HepG2 (cell line): ENCODE results near the gene CORO1A. TPM values are rescaled to one million over a fixed set of nuclear protein-coding genes. Genes with fewer than 3 reads are reported as not detected.

Experiments
- CHD2 ChIP-seq: IDR thresholded peaks from 2 replicates; pipeline ENCODE4 v1.6.1; 2011; ENCODE audit warnings: low read depth, low read length, improper control_type of control experiment
- DZIP1 ChIP-seq: sonication (generic); formaldehyde crosslinking; IDR thresholded peaks from 2 replicates; pipeline ENCODE4 v1.5.0; 2020; ENCODE audit warnings: mild to moderate bottlenecking, missing genetic modification reagents
- FIP1L1 ChIP-seq: fragments of 200-400 bp; formaldehyde crosslinking; IDR thresholded peaks from 2 replicates; pipeline ENCODE4 v1.6.1; 2018; ENCODE audit warnings: low read depth, mild to moderate bottlenecking, low read length, moderate library complexity, borderline replicate concordance; ENCODE audit not compliant: insufficient read depth
- FOXO1 ChIP-seq: sonication (generic); formaldehyde crosslinking; IDR thresholded peaks from 2 replicates; pipeline ENCODE4 v1.4.0; 2020; ENCODE audit warnings: missing genetic modification reagents
- GMEB2 ChIP-seq: IDR thresholded peaks from 2 replicates; pipeline ENCODE4 v1.6.1; 2016; ENCODE audit warnings: missing biosample characterization, missing genetic modification reagents, low read depth
- HOXA9 ChIP-seq: sonication (generic); formaldehyde crosslinking; IDR thresholded peaks from 2 replicates; pipeline ENCODE4 v1.8.1; 2022; ENCODE audit warnings: missing genetic modification reagents, mild to moderate bottlenecking, moderate library complexity, borderline replicate concordance
- IRF2 ChIP-seq: IDR thresholded peaks from 2 replicates; pipeline ENCODE4 v1.6.1; 2018; ENCODE audit warnings: missing genetic modification reagents, missing compliant biosample characterization
- REXO4 ChIP-seq: sonication (generic); formaldehyde crosslinking; IDR thresholded peaks from 2 replicates; pipeline ENCODE4 v1.8.0; 2022; ENCODE audit warnings: missing genetic modification reagents, mild to moderate bottlenecking, borderline replicate concordance
- RFXANK ChIP-seq: IDR thresholded peaks from 2 replicates; pipeline ENCODE4 v1.6.1; 2016
- SNAPC2 ChIP-seq: sonication (generic); formaldehyde crosslinking; IDR thresholded peaks from 2 replicates; pipeline ENCODE4 v1.8.1; 2022; ENCODE audit warnings: mild to moderate bottlenecking, missing genetic modification reagents
- SNAPC4 ChIP-seq: sonication (generic); formaldehyde crosslinking; IDR thresholded peaks from 2 replicates; pipeline ENCODE4 v1.4.0; 2020; ENCODE audit warnings: mild to moderate bottlenecking, missing genetic modification reagents
- UBTF ChIP-seq: sonication (generic); formaldehyde crosslinking; IDR thresholded peaks from 2 replicates; pipeline ENCODE4 v1.4.0; 2020; ENCODE audit warnings: mild to moderate bottlenecking, missing genetic modification reagents
- ZNF138 ChIP-seq: sonication (generic); formaldehyde crosslinking; IDR thresholded peaks from 2 replicates; pipeline ENCODE4 v1.5.0; 2020; ENCODE audit warnings: mild to moderate bottlenecking, low read depth, missing genetic modification reagents
- ZNF18 ChIP-seq: sonication (generic); formaldehyde crosslinking; IDR thresholded peaks from 2 replicates; pipeline ENCODE4 v1.8.0; 2022; ENCODE audit warnings: mild to moderate bottlenecking, missing genetic modification reagents; ENCODE audit not compliant: insufficient replicate concordance
- ZNF296 ChIP-seq: sonication (generic); formaldehyde crosslinking; conservative IDR thresholded peaks from 2 replicates; pipeline ENCODE4 v1.5.0; 2020; ENCODE audit warnings: mild to moderate bottlenecking, missing genetic modification reagents
- ZNF547 ChIP-seq: sonication (generic); formaldehyde crosslinking; IDR thresholded peaks from 2 replicates; pipeline ENCODE4 v1.5.1; 2020; ENCODE audit warnings: mild to moderate bottlenecking, missing genetic modification reagents
- ZNF660 ChIP-seq: sonication (generic); formaldehyde crosslinking; IDR thresholded peaks from 2 replicates; pipeline ENCODE4 v1.5.1; 2020; ENCODE audit warnings: mild to moderate bottlenecking, low read depth, missing genetic modification reagents, borderline replicate concordance
- polyA plus RNA-seq, 8 experiments: library from polyadenylated mRNA; depleted of rRNA in 3 of 8; stranded (reverse) in 7 of 8; unstranded in 1 of 8; fragments of >200 nt; fragmentation: Illumina TruSeq in 4 of 8; extraction: Trizol in 4 of 8; gene quantifications; 2 replicates each; pipeline versions ENCODE4 v1.2.1 to v1.2.3, GENCODE V29; 2011 to 2016; ENCODE audit warnings: low read depth in 4 of 8, missing spikeins in 1 of 8, mixed read lengths in 1 of 8; ENCODE audit not compliant: insufficient read depth in 1 of 8
- total RNA-seq, 5 experiments: library from RNA; depleted of rRNA; stranded (reverse); fragments of >200 nt; fragmentation: Illumina TruSeq; extraction: Trizol; gene quantifications; 2 replicates each; pipeline ENCODE4 v1.2.3, GENCODE V29; 2016; ENCODE audit warnings: low read depth in 1 of 5

CORO1A gene
- total and polyA plus RNA-seq, 2 of the 13 experiments (the other 11 are each of a cell fraction or from before 2014, with no cell fraction given) = 6.5 to 12.9 TPM

- TF ChIP-seq SNAPC4 (CRISPR knock-in tag) (no peak), UBTF (CRISPR knock-in tag) (no peak), FOXO1 (CRISPR knock-in tag) (no peak), ZNF660 (CRISPR knock-in tag) (no peak), CHD2 (no peak), FIP1L1 (no peak), REXO4 (no peak), ZNF18 (CRISPR knock-in tag) (no peak), GMEB2 (no peak), SNAPC2 (CRISPR knock-in tag) (no peak), ZNF547 (CRISPR knock-in tag) (no peak), RFXANK (CRISPR knock-in tag) (no peak), HOXA9 (CRISPR knock-in tag) (no peak), DZIP1 (CRISPR knock-in tag) (no peak), ZNF296 (0 out of 2 replicates have a peak, but pooled peaks have one; percentile 35), IRF2 (no peak), ZNF138 (CRISPR knock-in tag) (no peak)
These were observed 4.1 kb downstream of the CORO1A start (continued) for GRCh38 chr16:30187556-30187865.
